Middle frontal gyrus (tissue), 1 donor: ENCODE results near the gene NRF1.
A peak's percentile ranks its signal among the peaks of the same experiment; 100 is the strongest.
"Not testable (repeated sequence)": the region's sequence is repeated elsewhere in the genome, so short reads cannot be mapped to it uniquely, and the experiment has no call there.

ENCODE experiments used
- DNase-seq: peaks from one replicate; pipeline ENCODE4 v3.0.0-alpha.2; 2015; ENCODE audit warnings: low spot score; ENCODE audit errors: extremely low spot score

The NRF1 gene

DNA sequence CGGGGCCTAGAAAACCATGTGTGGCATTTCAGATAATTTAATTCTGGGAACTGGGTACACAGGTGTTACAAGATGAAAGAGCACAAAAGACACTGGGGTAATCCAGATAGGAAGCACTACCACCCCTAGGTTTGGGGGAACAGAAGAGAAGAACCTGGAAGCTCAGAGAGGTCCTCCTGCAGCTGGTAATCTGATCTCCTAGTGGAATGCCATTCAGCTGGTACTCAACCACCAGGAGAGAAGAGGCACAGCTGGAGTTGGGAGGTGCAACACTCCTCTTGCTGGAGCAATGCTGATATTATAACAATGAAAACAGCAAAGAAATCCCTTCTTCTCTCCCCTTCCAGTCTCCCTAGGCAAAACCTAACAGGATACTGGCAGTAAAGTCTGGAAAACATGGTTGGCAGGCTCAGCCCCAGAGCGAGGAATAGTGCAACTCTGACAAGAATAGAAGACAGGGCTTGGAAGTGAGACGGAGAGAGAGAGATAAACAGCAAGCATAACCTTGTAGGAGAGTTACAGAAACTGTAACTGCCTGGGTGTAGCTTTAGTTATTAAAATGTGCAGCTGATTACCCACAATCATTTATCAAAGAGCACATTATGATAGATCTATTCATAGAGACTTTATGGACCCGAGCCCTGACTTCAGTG is 35.0 kb downstream of the NRF1 start:
- no peak for DNase-seq

DNA sequence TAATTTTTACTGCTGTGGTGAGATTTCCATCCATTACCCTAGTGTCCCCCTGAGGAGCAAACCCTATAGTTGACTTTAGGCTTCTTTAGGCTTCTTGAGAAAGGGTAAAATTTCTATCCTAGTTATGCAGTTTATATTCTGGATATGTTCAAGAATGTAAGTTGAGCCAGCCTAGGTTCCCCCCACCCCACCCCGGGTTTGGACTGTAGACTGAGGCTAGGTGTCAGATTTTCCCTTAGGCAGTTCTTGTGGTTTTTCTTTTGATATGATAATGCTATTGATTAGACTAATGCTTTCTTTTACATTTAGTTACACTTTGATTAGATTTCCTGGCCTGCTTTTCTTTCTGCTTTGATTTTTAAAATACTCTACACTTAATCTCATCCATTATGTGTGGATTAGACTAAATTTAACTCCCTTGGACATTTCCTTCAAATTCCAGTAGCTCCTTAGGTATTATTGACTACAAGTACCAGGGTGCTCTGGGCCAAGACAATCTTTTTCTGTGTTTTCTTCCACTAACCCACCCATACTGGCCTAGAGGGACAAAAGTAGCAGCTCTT is 37.7 kb downstream of the NRF1 start:
- no peak for DNase-seq

DNA sequence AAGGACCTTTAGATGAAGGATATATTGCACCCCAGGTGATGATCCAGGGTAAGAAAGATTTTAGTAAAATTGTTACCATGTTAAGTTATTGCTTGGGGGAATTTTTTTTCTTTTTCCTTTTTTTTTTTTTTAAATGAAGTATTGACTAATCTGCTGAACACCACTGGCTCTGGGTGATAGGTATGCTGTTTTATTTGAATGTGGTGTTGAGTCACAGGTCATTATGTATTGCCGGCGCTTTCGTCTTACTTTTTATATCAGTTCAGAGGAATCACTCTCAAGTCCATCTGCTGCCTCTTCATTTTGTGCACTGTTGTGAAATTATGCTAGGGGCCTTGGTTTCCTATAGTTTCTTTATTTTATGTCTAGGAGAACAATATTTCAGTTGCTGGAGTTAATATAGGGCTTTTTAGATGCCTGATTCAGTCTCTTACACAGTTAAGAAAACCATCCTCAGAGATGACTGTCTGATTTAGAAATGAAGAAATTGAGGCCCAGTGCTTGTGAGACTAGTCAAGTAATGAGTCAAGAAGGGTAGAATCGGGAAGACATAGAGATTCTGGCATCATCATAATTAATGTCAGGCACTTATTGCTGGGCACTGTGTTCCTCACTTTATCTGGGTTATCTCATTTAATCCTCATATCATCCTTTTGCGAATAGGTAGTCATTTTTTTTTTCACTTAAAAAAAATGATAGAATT is 38.7 kb downstream of the NRF1 start:
- DNase-seq, result no peak

DNA sequence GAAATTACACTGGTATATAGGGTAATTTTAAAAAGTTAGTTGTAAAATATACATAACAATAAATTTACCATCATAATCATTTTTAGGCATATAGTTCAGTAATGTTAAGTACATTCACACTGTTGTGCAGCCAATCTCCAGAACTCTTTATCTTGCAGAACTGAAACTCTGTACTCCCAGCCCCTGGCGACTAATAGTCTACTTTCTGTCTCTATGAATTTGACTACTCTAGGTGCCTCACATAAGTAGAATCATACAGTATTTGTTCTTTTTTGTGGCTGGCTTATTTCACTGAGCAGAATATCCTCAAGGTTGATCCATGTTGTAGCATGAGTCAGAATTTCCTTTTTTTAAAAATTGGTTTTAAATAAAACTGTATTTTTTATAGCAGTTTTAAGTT is 41.4 kb downstream of the NRF1 start:
- no peak for DNase-seq

DNA sequence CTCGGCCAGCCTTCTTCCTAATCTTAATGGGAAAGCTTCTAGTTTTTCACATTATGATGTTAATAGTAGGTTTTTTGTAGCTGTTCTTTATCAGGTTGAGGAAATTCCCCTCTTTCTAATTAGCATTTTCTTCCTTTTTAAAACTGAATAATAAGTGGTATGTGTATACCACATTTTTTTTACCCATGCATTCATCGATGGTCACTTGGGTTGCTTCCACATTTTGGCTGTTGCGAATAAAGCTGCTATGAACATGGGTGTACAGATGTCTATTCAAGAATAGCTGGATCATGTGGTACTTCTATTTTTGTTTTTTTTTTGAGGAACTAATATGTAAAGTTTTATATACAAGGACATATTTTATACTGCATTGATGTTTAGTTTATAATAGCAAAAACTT is 44.3 kb downstream of the NRF1 start:
- DNase-seq, result no peak

GRCh38 chr7:129657363-129657762 is 45.8 kb downstream of the NRF1 start:
- DNase-seq, result no peak

GRCh38 chr7:129659907-129660306 is 48.4 kb downstream of the NRF1 start:
- not testable (repeated sequence) for DNase-seq

DNA sequence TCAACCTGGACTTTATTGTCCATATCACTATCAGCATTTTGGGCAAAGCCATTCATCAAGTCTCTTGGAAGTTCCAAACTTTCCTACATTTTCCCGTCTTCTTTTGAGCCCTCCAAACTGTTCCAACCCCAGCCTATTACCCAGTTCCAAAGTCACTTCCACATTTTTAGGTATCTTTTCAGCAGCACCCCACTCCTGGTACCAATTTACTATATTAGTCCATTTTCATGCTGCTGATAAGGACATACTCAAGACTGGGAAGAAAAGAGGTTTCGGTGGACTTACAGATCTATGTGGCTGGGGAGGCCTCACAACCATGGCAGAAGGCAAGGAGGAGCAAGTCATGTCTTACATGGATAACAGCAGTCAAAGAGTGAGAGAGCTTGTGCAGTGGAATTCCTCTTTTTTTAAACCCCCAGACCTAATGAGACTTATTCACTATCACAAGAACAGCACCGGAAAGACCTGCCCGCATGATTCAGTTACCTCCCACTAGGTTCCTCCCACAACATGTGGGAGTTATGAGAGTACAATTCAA is 50.2 kb downstream of the NRF1 start:
- no peak for DNase-seq

- DNase-seq, result not testable (repeated sequence)
Measured at GRCh38 chr7:129663240-129663639, 51.7 kb downstream of the NRF1 start.

DNA sequence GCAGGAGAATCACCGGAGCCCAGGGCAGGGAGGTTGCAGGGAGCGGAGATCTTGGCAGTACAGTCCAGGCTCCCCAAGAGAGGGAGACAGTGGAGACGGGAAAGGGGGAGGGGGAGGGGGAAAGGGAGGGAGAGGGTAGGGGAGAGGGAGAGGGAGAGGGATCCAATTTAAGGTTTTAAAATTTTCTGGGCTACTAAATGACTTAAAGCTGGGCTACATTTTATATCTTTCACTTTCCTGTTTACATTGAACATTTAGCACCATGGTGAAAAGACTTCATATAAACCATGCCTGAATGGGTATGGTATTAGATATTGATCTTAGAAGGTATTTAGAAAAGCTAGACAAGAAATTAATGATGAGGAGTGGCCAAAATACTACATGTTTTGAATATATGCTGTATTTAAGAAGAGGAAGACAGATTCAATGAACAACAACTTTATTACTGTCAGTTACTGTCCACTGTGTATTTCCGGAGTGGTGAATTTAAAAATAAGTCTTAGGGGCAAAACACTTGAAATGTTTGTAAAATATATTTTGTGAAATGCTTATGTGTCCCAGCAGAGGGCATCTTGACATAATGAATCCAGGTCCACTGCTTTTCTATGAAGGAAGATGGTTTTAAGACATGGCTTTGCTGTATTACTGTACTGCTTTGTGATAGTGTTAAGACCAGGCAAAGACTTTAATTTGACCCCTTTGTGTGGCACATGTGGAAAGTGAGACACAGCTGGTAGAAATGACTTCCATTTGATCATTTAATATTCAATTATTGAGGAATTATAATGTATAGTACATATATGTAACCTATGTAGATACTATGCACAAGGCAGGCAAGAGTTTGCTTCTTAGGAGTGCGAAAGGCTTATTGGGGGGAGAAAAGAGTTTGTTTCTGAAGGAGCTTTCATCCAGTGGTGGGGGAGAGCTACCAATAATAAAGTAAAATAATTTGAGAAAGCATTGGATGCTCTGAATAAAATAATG is 52.8 kb downstream of the NRF1 start:
- DNase-seq, result peak; percentile 46

GRCh38 chr7:129665013-129665401 is 53.5 kb downstream of the NRF1 start:
- no peak for DNase-seq

GRCh38 chr7:129667116-129667515 is 55.6 kb downstream of the NRF1 start:
- no peak for DNase-seq

GRCh38 chr7:129667551-129667950 is 56.0 kb downstream of the NRF1 start:
- no peak for DNase-seq

- no peak for DNase-seq
Measured at GRCh38 chr7:129669901-129670300, 58.4 kb downstream of the NRF1 start.

DNA sequence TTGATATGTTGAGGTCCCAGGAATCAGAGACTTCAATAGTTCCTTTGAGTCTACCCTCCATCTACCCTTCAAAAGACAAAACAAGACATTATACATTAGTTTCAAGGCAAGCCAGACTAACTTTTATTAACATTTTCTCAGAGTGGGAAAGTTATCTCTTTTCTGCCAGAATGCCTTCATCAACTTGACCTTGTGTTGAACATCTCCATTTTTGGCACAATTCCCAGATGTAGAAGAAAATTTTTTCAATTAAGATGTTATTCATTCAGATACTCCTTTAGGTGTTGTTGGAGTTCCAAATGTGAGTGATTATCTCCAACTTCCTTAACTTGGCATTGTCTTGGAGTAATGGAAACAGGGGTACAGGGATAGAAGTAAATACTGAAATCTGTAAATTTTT is 59.1 kb downstream of the NRF1 start:
- DNase-seq, result no peak

DNA sequence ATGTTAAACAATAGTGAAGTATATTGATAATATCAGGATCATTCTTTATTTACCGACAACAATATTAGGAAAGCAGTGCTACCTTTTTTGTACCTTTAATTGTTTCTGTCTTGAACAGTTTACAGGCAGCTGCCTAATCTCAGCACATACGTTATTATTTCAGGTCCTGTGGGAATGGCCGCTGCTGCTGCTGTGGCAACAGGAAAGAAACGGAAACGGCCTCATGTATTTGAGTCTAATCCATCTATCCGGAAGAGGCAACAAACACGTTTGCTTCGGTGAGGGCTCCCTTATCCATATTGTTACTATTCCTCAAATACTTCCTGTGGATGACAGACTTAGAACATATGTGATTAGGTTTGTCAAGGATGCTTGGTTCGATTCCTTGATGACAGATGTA is 59.7 kb downstream of the NRF1 start:
- DNase-seq, result no peak

DNA sequence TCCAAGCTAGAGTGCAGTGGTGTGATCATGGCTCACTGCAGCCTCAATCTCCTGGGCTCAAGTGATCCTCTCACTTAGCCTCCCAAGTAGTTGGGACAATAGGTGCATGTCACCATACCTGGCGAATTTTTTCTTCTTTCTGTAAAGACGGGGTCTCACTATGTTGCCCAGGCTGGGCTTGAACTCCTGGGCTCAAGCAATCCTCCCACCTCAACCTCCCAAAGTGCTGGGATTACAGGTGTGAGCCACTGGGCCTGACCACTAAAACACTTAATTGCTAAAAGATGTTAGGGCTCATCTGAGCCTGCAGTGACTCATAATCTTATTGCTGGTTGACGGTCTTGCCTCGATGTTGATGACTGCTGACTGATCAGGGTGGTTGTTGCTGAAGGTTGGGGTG is 63.0 kb downstream of the NRF1 start:
- DNase-seq, result not testable (repeated sequence)

- no peak for DNase-seq
Measured at GRCh38 chr7:129675521-129675920, 64.0 kb downstream of the NRF1 start.

- no peak for DNase-seq
Measured at GRCh38 chr7:129676017-129676897, 64.7 kb downstream of the NRF1 start.

DNA sequence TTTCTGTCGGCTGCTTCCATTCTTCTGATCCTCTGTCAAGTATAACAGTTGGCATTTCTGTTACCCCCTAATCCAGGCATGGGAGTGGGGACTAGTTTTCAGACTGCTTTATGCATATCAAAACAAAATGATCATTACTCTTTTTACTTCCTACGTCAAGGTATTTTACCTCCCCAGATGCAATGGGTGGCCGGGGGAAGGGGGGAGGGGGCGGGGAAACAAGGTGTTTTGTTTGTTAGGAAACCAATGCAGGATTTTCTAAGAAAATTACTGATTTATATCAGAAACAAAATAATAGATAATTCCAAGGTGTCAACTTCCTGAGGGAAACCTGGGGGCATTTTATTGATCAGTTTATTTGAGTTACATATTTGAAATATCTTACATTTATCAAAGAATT is 66.3 kb downstream of the NRF1 start:
- DNase-seq, result no peak
